HK-2 (cell line): ENCODE results near the gene CDC20.

ENCODE experiments used
- DNase-seq: peaks from one replicate; pipeline ENCODE4 v3.0.0-alpha.2; 2018; ENCODE audit not compliant: unreplicated experiment

Gene CDC20

DNA sequence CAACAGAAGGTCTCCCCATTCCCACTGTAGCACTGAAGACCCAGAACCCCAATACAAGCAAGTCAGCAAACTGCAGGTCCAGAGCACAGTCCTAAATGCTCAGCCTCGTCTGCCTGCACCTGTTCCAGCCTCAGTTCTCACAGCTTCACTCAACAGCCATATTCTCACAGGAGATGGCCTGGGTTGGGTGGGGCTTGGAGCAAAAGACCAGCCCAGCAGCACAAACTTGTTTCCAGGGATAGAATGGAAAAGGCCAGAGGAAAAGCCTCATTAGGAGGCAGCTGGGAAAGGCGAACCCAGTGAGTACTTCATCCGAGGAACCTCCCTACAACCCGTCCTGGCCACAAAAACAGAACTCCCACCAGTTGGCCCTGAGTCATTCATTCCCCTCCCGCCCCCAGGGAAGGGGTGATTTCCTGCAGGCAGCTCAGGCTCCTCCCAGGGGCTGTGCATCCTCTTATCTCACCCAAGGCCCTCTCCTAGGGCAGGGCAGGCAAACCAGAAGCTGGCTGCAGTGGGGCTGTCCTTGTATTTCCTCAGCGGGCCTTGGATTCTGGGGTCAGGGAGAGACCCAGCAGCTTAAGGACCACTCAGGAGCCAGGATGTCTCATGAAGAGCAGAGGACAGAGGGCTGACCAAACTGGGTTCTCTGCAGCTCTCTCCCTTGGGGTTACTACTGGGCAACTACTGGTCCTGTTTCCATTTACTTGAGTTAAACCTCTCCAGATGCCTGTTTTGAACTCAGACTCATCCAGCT, 28.6 kb upstream of the CDC20 start:
- DNase-seq = peak; percentile 62

DNA sequence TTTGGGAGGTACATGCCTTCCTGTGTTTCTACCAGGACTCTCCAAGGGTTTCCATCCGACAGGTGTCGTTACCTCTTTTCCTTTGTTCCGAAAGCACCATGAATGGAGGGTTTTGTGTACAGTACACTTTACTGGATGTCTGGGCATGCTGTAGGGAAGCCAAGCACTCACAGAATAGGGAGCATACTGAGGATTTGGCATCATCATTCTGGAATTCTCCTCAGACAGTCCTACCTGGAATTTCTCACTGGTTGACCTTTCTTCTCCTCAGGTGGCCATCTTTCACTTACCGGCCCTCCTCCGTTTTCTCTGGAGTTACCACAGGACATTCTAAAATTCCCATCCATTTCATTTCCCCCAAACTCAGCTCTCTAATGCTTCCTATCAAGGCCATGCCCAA, 27.1 kb upstream of the CDC20 start:
- DNase-seq = no peak

DNA sequence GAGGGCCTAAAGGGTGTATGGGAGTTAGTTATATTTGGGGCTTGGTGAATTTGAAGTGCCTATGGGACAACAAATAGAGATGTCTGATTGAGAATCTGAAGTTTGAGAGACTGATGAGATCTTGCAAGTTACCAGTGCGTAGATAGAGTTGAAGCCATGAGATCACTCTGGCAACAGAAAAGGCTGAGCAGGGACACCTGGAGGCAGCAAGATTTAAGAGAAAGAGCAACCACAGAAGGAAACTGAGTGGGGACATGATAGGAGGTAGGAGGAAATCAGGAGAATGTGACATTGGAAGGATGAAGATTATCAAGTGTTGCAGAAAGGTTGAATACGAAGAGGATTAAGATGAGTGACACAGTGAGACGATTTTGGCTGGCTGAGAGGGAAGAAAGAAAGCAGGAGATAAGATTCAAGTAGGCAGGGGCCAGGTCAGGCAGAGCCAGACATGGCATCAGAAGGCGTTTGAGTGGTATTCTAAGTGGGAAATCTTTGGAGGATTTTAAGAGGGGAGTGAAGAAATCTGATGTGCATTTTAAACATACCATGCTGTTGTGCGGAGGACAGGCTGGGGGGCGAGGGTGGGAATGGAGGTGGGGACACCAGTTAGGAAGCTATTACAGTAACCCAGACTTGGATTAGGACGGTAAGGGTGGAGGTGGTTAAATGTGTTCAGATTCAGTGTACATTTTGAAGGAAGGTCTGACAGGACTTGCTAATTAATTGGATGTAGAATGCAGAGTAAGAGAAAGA, 24.2 kb upstream of the CDC20 start:
- DNase-seq = no peak

DNA sequence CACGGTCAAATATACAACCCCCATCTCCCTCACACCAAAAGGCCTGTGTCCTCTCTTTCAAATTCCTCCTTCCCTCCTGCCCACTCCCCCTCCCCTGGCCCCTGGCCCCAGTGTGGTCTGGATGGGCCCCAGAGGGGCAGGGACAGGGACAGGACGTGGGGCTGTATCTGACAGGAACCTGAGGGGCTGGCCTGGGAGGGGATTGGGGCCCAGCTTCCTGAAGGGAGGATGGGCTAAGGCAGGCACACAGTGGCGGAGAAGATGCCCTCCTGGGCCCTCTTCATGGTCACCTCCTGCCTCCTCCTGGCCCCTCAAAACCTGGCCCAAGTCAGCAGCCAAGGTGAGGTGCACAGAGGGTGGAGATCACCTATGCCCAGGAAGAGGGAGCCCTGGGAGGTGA, 21.2 kb upstream of the CDC20 start, which contains the start of gene MPL:
Gene MPL (plus strand): TSS at position 231 of the 400 bp plus-strand sequence. CDS start 31 bp downstream, at position 262.
- DNase-seq = no peak

DNA sequence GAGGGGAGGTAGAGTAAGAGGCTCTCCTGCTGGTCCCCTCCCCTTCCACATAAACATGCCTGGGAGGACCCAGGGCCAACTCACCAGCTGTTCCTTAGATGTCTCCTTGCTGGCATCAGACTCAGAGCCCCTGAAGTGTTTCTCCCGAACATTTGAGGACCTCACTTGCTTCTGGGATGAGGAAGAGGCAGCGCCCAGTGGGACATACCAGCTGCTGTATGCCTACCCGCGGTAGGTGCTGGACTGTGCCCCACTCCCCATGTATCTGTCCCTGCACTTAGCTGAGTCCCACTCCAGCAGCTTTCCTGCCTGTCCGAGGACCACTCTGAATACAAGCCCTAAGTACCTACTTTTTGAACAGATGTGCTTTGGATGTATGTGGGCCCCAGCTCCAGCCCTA, 20.8 kb upstream of the CDC20 start:
- no peak for DNase-seq

DNA sequence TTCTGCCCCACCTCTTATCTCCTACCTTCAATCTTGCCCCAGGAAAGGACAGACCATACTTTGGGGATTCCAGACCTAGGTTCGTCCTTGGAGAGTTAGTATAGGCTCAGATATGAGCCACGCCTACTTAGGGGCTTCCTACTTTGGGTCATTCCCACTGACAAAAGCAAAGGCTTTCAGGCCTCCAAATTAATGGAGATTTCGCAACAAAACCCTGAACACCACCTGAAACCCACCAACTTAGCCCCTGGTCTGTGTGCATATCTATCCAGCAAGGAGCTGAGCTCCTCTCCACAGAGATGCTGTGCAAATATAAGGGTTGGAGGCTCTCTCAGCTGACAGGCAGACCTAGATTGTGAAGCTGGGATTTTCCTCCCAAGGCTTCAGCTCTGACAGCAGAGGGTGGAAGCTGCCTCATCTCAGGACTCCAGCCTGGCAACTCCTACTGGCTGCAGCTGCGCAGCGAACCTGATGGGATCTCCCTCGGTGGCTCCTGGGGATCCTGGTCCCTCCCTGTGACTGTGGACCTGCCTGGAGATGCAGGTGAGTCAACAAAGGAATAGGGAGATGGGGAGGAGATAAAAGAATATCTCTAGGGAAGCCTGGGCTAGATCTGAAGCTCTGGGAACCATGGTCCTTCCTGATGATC, 19.1 kb upstream of the CDC20 start:
- DNase-seq = no peak

DNA sequence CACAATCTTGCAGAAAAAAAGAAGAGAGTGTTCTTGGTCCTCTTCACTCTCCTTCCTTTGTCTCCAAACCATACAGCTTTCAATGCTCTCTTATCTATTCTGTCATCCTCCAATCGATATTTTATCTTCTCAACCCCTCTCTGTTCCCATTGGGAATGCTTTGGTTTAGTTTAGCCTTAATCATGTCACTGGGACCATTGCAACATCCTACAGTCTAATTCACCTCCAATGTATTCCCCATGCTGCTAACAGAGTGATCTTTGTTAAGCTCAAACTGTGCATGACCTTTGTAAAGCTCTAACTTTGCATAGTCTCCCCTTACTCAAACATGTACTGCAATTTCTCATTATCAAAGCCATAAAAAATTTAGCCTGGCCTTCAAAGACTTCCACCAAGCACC, 18.2 kb upstream of the CDC20 start:
- DNase-seq = no peak

DNA sequence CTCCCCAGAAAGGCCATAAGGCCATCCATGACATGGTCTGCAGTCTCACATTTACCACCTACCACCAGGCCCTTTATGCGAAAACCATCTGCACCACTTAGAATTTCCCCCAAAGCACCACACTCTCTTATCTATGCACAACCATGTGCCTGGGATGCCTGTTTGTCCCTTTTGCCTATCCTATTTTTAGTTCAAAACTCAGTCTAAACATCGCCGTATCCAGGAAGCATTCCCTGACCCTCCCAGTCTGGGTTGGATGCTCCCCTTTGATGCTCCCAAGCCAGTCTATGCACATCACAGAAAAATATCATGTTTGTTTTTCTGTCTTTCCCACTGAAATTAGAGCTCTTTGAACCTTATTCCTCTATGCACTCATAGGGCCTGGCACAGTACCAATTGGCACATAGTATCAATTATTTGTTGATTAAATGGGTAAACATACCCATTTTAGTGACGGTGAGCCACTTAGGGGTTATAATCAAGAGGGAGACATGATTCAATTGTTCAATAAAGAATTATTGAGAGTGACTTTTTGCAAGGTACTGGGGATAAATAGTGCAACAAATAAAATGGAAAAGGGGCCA, 14.4 kb upstream of the CDC20 start:
- no peak for DNase-seq

DNA sequence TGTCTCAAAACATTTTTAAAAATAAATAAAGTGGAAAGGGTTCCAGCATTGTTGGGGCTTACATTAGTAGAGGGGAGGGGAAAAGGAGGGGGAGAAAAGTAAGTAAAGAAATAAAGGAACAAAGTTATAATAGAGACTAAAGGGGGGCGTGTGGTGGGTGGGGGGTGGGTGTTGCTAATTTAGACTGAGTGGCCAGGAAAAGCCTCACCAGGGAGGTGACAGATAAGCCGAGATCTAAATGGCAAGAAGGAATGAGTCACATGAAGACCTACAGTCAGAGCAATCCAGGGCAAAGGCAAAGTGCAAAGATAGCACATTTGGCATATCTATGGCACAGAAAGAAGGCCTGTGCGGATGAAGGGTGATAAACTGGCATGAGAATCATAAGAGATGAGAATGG, 13.7 kb upstream of the CDC20 start:
- DNase-seq = no peak

DNA sequence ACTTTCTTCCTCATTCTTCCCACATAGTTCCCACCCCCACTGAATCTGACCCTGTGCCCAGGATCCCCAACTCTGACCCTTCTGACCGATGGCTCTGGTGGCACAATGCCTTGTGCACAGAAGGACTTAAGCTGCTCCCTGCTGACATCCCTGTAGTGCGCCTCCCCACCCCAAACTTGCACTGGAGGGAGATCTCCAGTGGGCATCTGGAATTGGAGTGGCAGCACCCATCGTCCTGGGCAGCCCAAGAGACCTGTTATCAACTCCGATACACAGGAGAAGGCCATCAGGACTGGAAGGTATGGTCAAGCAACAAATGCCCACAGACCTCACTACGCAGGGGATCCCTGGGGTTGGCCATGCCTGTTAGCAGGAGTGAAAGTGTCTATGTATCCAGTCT, 12.1 kb upstream of the CDC20 start:
- no peak for DNase-seq

DNA sequence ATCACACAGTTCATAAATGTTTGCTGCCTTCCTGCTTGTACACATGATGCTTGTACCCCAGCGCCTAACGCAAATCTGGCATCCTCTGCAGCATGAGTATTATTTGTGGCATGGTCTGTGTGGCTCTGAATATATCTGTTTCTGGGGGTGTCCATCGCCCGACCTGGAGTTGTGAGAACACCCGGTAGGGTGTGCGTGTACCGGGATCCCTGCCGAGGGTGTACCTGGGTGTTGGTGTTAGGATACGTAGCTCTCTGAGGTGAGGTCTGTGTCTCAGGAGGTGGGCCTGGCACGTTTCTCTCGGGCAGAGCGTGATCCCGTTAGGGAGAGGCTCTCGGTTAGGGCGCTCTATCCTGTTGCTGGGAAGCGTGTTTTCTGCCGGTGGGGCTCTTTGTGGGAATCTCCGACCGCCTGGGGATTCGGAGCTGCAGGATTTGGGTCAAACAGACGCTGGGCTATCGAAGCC, 10.4 kb upstream of the CDC20 start:
- no peak for DNase-seq

DNA sequence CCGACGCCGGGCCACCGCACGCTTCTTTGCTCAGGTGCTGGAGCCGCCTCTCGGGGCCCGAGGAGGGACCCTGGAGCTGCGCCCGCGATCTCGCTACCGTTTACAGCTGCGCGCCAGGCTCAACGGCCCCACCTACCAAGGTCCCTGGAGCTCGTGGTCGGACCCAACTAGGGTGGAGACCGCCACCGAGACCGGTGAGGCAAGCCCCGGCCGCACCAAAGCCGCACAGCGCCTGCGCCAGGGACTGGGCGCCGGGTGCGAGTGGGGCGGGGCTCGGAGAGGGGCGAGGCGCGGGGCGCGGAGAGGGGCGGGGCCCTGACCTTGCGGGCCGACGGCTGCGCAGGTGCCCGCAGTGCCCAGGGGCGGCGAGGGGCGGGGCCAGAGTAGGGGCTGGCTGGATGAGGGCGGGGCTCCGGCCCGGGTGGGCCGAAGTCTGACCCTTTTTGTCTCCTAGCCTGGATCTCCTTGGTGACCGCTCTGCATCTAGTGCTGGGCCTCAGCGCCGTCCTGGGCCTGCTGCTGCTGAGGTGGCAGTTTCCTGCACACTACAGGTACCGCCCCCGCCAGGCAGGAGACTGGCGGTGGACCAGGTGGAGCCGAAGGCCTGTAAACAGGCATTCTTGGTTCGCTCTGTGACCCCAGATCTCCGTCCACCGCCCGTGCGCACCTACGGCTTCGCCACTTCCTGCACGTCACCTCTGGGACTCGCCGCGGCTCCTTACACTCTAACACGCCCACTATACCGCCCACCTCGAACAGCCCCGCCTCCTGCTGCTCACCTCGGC, 9.8 kb upstream of the CDC20 start:
- DNase-seq = peak; percentile 92

DNA sequence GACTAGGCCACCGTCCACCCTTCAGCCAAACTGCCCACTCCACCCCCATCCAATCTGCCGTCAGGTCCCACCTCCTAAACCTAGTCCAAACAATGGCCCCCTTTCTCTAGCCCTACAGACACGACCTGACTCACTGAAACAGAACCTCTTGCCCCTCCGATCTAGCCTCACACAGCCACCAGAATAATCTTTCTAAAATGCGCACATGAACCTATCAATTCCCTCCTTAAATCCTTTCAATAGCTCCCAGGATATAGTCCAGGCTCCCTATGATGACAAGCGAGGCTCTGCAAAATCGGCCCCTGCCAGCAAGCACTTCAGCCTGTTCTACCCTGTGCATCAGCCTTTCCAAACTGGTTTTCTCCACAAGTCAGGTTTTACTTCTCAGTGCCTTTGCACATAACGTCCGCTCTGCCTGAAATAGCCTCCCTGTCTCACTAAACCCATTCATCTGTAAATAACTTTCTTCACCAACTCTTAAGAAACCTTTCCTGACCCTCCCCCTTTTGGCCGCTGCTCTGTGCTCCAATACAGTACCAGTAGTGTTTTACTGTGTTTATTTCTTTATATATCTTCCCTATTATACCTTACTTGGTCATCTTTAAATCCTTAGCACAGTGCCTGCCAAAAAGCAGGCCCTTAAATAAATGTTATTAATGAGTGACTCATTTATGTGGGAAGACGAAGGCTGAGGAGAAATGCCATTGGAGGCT, 9.0 kb upstream of the CDC20 start:
- DNase-seq = no peak

DNA sequence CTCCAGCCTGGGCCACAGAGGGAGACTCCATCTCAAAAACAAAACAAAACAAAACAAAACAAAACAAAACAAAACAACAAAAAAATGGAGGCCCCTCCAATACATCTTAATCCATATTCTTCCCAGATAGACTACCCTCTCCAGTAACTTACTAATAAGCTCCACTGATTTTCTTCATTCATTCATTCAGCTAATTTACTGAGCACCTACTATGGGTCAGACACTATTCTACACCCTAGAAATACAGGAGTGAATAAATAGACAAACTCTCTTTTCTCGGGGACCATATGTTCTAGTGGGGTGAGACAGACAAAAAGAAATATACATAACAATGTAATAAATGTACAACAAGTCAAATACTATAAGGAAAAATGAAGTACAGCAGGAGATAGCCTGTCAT, 7.8 kb upstream of the CDC20 start:
- no peak for DNase-seq

DNA sequence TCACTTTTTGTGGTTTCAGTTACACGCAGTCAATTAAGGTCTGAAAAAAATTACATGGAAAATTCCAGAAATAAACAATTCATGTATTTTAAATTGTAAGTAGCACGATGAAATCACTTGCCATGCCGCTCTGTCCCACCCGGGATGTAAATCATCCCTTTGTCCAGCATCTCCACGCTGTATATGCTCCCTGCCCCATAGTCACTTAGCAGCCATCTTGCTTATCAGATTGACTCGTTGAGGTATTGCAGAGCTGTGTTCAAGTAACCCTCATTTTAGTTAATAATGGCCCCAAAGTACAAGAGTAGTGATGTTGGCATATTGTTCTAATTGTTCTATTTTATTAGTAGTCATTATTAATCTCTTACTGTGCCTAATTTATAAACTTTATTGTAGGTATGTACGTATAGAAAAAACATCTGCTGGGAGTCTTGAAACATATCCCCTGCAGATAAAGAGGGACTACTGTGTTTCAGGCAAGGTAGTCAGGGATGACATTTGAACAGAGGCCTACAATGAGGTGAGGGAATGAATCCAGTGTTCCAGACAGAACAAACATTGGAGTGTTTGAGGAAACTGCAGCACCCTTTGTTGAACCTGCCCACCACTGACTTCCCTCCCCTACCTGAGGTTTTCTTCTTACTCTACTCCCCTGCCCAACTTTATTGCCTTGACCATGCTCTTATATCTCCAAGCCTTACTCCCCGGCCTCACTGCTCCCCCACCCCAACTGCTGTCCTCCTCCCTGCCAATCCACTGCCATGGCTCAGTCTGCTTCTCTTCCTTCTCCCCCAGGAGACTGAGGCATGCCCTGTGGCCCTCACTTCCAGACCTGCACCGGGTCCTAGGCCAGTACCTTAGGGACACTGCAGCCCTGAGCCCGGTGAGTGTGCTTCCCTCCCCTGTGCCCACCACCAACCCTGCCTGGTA, 7.1 kb upstream of the CDC20 start:
- no peak for DNase-seq

DNA sequence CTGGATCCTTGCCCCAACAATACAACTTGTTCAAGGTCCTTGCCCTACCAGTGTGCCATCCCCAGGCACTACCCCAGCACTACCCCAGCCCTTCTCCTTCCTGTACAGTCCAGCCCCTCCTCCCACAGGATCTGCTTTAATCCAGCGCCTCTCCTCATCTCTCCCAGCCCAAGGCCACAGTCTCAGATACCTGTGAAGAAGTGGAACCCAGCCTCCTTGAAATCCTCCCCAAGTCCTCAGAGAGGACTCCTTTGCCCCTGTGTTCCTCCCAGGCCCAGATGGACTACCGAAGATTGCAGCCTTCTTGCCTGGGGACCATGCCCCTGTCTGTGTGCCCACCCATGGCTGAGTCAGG, 6.5 kb upstream of the CDC20 start:
- no peak for DNase-seq

DNA sequence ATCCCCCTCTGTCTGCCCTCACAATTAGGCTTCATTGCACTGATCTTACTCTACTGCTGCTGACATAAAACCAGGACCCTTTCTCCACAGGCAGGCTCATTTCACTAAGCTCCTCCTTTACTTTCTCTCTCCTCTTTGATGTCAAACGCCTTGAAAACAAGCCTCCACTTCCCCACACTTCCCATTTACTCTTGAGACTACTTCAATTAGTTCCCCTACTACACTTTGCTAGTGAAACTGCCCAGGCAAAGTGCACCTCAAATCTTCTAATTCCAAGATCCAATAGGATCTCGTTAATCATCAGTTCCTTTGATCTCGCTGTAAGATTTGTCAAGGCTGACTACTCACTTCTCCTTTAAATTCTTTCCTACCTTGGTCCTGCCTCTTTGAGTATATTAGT, 5.9 kb upstream of the CDC20 start:
- no peak for DNase-seq

DNA sequence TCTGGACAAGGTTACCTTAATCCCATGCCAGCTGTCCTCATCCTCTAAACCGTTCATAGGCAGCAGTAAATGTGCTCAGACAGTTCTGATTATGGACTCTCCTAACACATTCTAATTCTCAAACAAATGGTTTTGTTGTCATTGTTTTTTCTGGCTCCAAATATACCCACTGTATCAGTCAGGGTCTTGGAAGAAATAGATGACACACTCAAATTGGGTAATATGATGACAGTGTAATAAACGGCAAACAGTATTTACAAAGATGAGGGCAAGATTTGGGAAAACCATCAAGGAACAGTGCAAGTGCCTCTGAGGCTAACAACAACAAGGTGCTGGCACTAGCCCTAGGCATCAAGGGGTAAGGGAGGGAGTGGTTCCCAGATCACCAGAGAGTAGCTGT, 4.3 kb upstream of the CDC20 start:
- no peak for DNase-seq

DNA sequence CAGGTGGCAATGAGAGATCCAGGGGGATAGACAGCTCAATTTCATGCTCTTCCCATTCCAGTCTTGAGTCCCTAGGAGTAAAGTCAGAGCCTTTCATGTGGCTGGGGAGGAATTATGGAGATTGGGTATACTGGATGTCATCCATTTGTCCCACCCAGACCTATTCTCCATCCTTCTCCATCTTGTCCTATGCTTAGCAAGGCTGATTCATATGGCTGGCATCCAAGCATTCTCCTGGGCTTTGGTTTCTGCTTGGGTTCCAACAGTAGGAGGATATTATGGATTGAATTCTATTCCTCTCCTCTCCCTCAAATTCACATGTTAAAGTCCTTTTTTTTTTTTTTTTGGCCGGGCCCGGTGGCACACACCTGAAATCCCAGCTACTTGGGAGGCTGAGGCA, 3.8 kb upstream of the CDC20 start:
- DNase-seq = no peak

DNA sequence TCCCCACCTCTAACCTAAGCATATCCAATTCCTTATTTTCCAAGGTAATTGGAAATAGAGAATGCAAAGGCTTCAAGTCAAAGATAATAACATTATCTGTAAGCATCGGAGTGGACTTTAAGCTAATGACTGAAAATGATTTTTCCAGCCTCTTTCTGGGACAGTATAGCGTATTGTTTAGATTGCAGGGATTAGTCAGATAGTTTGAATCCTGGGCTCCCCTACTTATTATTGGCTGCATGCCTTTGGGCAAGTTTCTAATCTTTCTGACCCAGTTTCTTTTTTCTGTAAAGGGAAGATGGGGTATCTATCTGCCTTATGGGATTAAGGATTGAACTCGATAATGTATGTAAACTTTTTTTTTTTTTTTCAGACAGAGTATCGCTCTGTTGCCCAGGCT, 1.5 kb upstream of the CDC20 start:
- DNase-seq = no peak
